ENCODE measurements around the gene KRT85. TPM values are rescaled to one million over a fixed set of nuclear protein-coding genes. Genes with fewer than 3 reads are reported as not detected.

Gene KRT85
- total and polyA plus RNA-seq, 2 of the 13 experiments (the other 11 are each of a cell fraction or from before 2014, with no cell fraction given), result not detected

DNA sequence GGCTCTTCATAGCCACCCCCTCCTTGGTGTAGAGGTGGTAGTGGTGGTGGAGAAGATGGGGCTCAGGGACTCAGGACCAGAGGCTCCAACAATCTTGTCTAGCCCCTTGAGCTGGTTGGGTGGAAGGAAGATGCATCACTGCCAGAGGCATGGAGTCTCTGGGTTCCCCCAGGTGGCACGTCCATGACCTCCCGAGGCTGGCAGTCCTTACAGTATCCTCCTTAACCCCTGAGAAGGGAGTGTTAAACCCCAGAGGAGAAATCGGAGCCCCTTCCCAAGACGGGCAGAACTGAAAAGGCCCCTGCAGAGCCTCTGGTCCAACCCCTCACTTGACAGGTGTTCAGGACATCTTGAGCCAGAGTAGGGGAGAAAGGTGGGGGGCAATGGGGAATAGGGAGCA is 55.2 kb downstream of the KRT85 start:
- BruUV-seq (replicated peaks), result no TSS peak
- no peak overlapping the region for H2AFZ ChIP-seq (ENCODE audit: low read length)

More for the DNA sequence above, 55.2 kb downstream of the KRT85 start:
- H4K20me1 ChIP-seq (ENCODE audit: insufficient read depth, low read length), result no peaks in the 10 kb centered on the region
- no peak overlapping the region for H3K27ac ChIP-seq (ENCODE audit: extremely low read length, insufficient read depth, low read length)
- FAIRE-seq (no peak), ATAC-seq (no peak), DNase-seq (ENCODE audit: low spot score) (no peak)
- TF ChIP-seq TCF7L2 (IDR thresholded peaks at IDR 0.05; ENCODE audit: low read depth, low read length) (no peak), CENPT (CRISPR knock-in tag; IDR thresholded peaks at IDR 0.05; ENCODE audit: low read depth) (no peak), AHR (CRISPR knock-in tag; IDR thresholded peaks at IDR 0.05) (no peak), ETV6 (CRISPR knock-in tag; conservative IDR thresholded peaks at IDR 0.05) (no peak), ZNF10 (CRISPR knock-in tag; IDR thresholded peaks at IDR 0.05; ENCODE audit: borderline replicate concordance, low read depth) (no peak), ZBTB7A (CRISPR knock-in tag; IDR thresholded peaks at IDR 0.05) (no peak), WIZ (CRISPR knock-in tag; IDR thresholded peaks at IDR 0.05) (no peak), MTF2 (CRISPR knock-in tag; IDR thresholded peaks at IDR 0.05; ENCODE audit: borderline replicate concordance) (no peak)
- TF ChIP-seq, protein P1, sequence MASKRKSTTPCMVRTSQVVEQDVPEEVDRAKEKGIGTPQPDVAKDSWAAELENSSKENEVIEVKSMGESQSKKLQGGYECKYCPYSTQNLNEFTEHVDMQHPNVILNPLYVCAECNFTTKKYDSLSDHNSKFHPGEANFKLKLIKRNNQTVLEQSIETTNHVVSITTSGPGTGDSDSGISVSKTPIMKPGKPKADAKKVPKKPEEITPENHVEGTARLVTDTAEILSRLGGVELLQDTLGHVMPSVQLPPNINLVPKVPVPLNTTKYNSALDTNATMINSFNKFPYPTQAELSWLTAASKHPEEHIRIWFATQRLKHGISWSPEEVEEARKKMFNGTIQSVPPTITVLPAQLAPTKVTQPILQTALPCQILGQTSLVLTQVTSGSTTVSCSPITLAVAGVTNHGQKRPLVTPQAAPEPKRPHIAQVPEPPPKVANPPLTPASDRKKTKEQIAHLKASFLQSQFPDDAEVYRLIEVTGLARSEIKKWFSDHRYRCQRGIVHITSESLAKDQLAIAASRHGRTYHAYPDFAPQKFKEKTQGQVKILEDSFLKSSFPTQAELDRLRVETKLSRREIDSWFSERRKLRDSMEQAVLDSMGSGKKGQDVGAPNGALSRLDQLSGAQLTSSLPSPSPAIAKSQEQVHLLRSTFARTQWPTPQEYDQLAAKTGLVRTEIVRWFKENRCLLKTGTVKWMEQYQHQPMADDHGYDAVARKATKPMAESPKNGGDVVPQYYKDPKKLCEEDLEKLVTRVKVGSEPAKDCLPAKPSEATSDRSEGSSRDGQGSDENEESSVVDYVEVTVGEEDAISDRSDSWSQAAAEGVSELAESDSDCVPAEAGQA (IDR thresholded peaks at IDR 0.05; ENCODE audit: low read depth), result no peak
- TF ChIP-seq, protein P1 (CRISPR knock-in tag; IDR thresholded peaks at IDR 0.05; ENCODE audit: borderline replicate concordance), result no peak
- TF ChIP-seq, protein P2, sequence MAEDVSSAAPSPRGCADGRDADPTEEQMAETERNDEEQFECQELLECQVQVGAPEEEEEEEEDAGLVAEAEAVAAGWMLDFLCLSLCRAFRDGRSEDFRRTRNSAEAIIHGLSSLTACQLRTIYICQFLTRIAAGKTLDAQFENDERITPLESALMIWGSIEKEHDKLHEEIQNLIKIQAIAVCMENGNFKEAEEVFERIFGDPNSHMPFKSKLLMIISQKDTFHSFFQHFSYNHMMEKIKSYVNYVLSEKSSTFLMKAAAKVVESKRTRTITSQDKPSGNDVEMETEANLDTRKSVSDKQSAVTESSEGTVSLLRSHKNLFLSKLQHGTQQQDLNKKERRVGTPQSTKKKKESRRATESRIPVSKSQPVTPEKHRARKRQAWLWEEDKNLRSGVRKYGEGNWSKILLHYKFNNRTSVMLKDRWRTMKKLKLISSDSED (CRISPR knock-in tag; IDR thresholded peaks at IDR 0.05), result no peak
- in situ Hi-C loops (cut with HindIII; ENCODE audit: extremely low pct_ligation_motif_present, low pct_unique_long_range_greater_than_20kb) (no loop called here), intact Hi-C loops (cut with micrococcal nuclease; ENCODE audit: unreplicated experiment) (no loop called here)
- CTCF ChIA-PET (ENCODE audit: low intra/inter-chr PET ratio, low total read pairs), result no interaction called here
- peaks cover 3 to 43% of the 10 kb centered on the region in 2 experiments; a peak in 3 of 5 replicates for H3K27me3 ChIP-seq (ENCODE audit: control insufficient read depth in 1 of 2, insufficient read depth in 2 of 2, low read length in 2 of 2)
- no peaks in the 10 kb centered on the region for H3K79me2 ChIP-seq (ENCODE audit: insufficient read depth, low read length)
- POLR2A ChIA-PET, result no interaction called here
- peaks cover 21% of the 10 kb centered on the region for H3K4me1 ChIP-seq (ENCODE audit: insufficient read depth, low read length)
- H3K4me2 ChIP-seq (ENCODE audit: low read depth, low read length), result no peak overlapping the region
- WGBS (ENCODE audit: low lambda C conversion rate), result 0% methylated on average over 1 of the region's 4 CpGs
- H3K36me3 ChIP-seq (replicated peaks in 1 of 2; ENCODE audit: control insufficient read depth in 1 of 2, insufficient read depth in 2 of 2, low read length in 2 of 2), result no peaks in the 10 kb centered on the region
- H3K4me3 ChIP-seq (replicated peaks in 1 of 3; ENCODE audit: insufficient read depth in 1 of 3, low read depth in 2 of 3, low read length in 3 of 3), result no peak overlapping the region
- H3K9ac ChIP-seq (ENCODE audit: insufficient read depth, low read depth, low read length), result no peak overlapping the region
- no peaks in the 10 kb centered on the region for H3K9me3 ChIP-seq (ENCODE audit: low read length)
